Right kidney (tissue), 1 donor: ENCODE data around the gene SPATA4.

Experiments
- DNase-seq: peaks from one replicate; pipeline ENCODE4 v3.0.0-alpha.2; 2016

The SPATA4 gene

GRCh38 chr4:176189891-176190795 lies 5.2 kb downstream of the SPATA4 start:
- no peak for DNase-seq

GRCh38 chr4:176188654-176189053 lies 6.7 kb downstream of the SPATA4 start:
- no peak for DNase-seq

GRCh38 chr4:176187624-176188023 lies 7.8 kb downstream of the SPATA4 start:
- no peak for DNase-seq

GRCh38 chr4:176186671-176187395 lies 8.6 kb downstream of the SPATA4 start:
- DNase-seq, result no peak

GRCh38 chr4:176186067-176186466 lies 9.3 kb downstream of the SPATA4 start:
- DNase-seq, result no peak

- DNase-seq, result no peak
Measured at GRCh38 chr4:176185051-176185450, 10.3 kb downstream of the SPATA4 start.

GRCh38 chr4:176163041-176163440 lies 32.3 kb downstream of the SPATA4 start:
- DNase-seq, result no peak

- DNase-seq, result no peak
Measured at GRCh38 chr4:176156656-176157055, 38.7 kb downstream of the SPATA4 start.

GRCh38 chr4:176153124-176153523 lies 42.3 kb downstream of the SPATA4 start:
- no peak for DNase-seq

- no peak for DNase-seq
Measured at GRCh38 chr4:176150704-176151103, 44.7 kb downstream of the SPATA4 start.

GRCh38 chr4:176150356-176150682 lies 45.1 kb downstream of the SPATA4 start:
- no peak for DNase-seq

GRCh38 chr4:176149680-176150355 lies 45.6 kb downstream of the SPATA4 start:
- no peak for DNase-seq

GRCh38 chr4:176142253-176142652 lies 53.1 kb downstream of the SPATA4 start:
- DNase-seq, result no peak

- no peak for DNase-seq
Measured at GRCh38 chr4:176139518-176139917, 55.9 kb downstream of the SPATA4 start.

GRCh38 chr4:176137631-176138030 lies 57.8 kb downstream of the SPATA4 start:
- no peak for DNase-seq

GRCh38 chr4:176134670-176135069 lies 60.7 kb downstream of the SPATA4 start:
- DNase-seq, result no peak
